Measurements from ENCODE around the gene NGF. TPM values are rescaled to one million over a fixed set of nuclear protein-coding genes. Genes with fewer than 3 reads are reported as not detected.

The NGF gene
- total RNA-seq, 1 donor from 2014 or later, result 1.1 TPM

DNA sequence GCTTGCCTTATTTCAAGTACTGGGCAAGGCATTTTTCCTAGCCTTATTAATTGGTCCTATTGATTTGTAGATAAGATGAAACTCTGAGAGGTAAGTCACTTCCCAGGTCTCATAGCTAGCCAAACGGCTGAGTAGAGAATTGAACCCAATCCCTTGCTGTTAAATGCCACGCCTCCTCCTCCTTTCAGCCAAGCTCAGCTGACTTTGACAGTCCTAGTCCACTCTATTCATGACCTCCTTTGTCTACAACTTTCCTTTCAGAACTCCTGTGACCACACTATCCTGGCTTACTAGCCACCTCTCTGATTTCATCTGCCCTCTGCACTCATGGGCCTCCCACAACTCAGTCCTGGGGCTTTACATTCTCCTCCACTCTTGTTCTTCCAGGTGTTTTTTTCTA is 3.9 kb upstream of the NGF start:
- H3K27me3 ChIP-seq (ENCODE audit: control insufficient read depth, insufficient read depth, low read length), result peaks cover 2% of the 10 kb centered on the region
- no peaks in the 10 kb centered on the region for H3K36me3 ChIP-seq (ENCODE audit: control insufficient read depth, insufficient read depth, low read length)
- no peak overlapping the region for H3K4me3 ChIP-seq (ENCODE audit: low read depth, low read length)
- DNase-seq (ENCODE audit: low read depth) (no peak), FAIRE-seq (peak; percentile 52)
- TF ChIP-seq, protein P1, sequence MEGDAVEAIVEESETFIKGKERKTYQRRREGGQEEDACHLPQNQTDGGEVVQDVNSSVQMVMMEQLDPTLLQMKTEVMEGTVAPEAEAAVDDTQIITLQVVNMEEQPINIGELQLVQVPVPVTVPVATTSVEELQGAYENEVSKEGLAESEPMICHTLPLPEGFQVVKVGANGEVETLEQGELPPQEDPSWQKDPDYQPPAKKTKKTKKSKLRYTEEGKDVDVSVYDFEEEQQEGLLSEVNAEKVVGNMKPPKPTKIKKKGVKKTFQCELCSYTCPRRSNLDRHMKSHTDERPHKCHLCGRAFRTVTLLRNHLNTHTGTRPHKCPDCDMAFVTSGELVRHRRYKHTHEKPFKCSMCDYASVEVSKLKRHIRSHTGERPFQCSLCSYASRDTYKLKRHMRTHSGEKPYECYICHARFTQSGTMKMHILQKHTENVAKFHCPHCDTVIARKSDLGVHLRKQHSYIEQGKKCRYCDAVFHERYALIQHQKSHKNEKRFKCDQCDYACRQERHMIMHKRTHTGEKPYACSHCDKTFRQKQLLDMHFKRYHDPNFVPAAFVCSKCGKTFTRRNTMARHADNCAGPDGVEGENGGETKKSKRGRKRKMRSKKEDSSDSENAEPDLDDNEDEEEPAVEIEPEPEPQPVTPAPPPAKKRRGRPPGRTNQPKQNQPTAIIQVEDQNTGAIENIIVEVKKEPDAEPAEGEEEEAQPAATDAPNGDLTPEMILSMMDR (IDR thresholded peaks at IDR 0.05; ENCODE audit: insufficient read depth, low read length, severe bottlenecking), result no peak

DNA sequence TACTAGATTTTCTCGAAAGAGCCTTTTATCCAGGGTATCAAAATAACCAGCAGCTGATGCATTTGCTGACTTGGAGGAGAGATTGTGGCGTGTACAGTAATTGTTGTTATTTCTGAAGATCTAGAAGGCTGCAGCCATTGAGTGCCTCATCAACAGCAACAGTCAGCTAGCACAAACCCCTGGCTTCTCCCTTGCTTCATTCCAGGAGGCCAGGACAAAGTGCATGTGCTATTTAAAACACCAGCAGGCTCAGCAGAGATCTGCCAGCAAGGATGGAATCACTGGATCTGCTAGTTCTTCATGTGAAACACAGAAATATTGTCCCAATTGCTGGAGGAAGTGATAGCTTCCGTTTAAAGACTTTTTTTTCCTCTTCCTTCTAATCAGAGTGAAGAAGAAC is 2.8 kb upstream of the NGF start:
- DNase-seq (ENCODE audit: low read depth) (no peak), FAIRE-seq (no peak)
- TF ChIP-seq, protein P1 (IDR thresholded peaks at IDR 0.05; ENCODE audit: insufficient read depth, low read length, severe bottlenecking), result no peak
- no peak overlapping the region for H3K4me3 ChIP-seq (ENCODE audit: low read depth, low read length)
- H3K36me3 ChIP-seq (ENCODE audit: control insufficient read depth, insufficient read depth, low read length), result no peaks in the 10 kb centered on the region
- H3K27me3 ChIP-seq (ENCODE audit: control insufficient read depth, insufficient read depth, low read length), result peaks cover 2% of the 10 kb centered on the region

DNA sequence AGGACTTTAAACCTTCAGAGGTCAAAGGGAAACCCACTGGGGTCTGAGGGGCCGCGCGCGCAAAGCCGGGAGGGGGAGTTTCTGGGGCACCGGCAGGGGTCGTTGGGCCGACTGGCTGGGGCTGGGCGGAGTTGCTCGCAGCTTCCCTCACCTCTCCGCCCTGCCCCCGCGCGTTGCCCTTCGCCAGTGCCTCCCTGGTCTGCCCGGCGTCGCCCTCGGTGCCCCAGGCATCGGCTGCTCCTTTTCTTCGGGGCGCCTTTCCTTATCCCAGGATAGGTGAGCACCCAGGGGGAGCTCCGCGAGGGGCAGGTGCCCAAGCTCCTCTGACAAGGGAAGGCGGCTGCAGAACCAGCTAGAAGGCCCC is 390 bp upstream of the NGF start:
- no peaks in the 10 kb centered on the region for H3K36me3 ChIP-seq (ENCODE audit: control insufficient read depth, insufficient read depth, low read length)
- no peak overlapping the region for H3K4me3 ChIP-seq (ENCODE audit: low read depth, low read length)
- FAIRE-seq (no peak), DNase-seq (ENCODE audit: low read depth) (no peak)
- H3K27me3 ChIP-seq (ENCODE audit: control insufficient read depth, insufficient read depth, low read length), result peaks cover 2% of the 10 kb centered on the region
- TF ChIP-seq, protein P1 (IDR thresholded peaks at IDR 0.05; ENCODE audit: insufficient read depth, low read length, severe bottlenecking), result no peak

DNA sequence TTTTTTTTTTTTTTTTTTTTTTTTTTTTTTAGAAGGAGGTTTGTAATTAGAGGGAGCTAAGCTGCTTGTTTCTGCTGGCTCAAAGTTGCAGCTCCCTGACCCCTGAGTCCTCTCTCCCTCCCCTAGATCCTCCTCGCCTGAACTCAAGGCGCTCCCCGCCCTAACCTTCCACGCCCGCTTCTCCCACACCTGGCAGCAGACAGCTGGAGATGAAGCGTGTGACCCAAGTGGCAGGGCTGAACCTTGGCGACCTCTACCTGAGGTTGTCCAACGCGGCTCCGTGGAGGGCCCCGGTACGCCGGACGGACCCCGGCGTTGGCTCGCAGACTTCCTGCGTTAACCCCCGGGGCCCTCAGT is 795 bp downstream of the NGF start:
- Histone ChIP-seq H3K4me3 (ENCODE audit: low read depth, low read length) (peak overlapping the region; percentile 38), H3K36me3 (ENCODE audit: control insufficient read depth, insufficient read depth, low read length) (no peaks in the 10 kb centered on the region), H3K27me3 (ENCODE audit: control insufficient read depth, insufficient read depth, low read length) (peaks cover 2% of the 10 kb centered on the region)
- no peak for DNase-seq (ENCODE audit: low read depth)
- TF ChIP-seq, protein P1 (IDR thresholded peaks at IDR 0.05; ENCODE audit: insufficient read depth, low read length, severe bottlenecking), result no peak
- no peak for FAIRE-seq

DNA sequence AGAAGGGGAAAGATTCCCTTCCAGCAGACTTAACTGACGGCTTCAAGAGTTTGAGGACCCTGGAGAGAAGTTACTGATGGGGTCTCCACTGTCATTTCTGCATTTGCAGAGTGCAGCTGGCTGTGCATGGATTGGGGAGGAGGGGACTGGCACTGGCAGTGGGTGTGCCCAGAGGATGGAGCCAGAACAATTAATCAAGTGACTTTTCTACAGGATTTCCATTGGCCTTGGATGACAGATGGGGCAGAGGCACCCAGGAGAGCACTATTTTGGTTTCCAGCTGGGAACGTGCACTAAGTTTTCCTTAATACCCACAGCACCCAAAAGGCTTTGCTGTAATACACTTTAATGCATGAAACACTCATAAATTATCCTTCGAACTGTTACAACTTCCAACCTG is 1.3 kb downstream of the NGF start:
- DNase-seq (ENCODE audit: low read depth) (no peak), FAIRE-seq (no peak)
- Histone ChIP-seq H3K36me3 (ENCODE audit: control insufficient read depth, insufficient read depth, low read length) (no peaks in the 10 kb centered on the region), H3K4me3 (ENCODE audit: low read depth, low read length) (no peak overlapping the region), H3K27me3 (ENCODE audit: control insufficient read depth, insufficient read depth, low read length) (peaks cover 2% of the 10 kb centered on the region)
- TF ChIP-seq, protein P1 (IDR thresholded peaks at IDR 0.05; ENCODE audit: insufficient read depth, low read length, severe bottlenecking), result no peak

DNA sequence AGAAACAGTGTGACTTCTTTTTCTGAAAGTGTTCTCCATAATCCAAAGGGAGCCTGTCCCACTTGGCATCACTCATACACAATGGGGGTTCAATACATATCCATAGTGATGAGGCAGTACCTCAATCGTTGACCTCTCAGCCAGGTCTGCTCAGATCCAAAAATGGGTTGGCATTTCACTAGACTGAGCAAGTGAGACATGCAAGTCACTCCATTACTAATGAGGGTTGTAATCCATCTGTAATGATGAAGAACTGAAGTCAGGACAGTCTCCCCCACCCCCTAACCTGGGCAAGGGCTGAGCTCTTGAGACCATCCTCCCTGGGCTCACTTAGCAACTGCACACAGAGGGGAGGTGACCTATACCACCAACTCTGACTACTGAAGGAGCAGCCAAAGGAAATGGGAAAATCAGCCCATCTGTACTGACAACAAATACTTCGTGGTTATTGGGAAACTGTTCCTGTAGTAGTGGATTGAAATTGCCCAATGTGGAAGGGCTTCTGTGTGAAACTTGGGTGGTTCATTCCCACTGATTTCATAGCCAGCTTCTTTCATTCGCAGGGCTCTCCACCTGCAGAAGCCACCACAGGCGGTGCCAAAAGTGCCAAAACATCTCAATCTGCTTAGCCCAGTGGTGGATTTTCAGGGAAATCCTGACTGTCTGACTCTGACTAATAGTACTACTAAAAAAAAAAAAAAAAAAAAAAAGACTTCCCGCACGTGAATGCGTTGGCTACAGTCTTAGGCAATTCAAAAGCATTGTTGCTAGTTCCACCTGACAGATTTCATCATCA is 5.0 kb downstream of the NGF start:
- Histone ChIP-seq H3K27me3 (ENCODE audit: control insufficient read depth, insufficient read depth, low read length) (no peaks in the 10 kb centered on the region), H3K4me3 (ENCODE audit: low read depth, low read length) (no peak overlapping the region), H3K36me3 (ENCODE audit: control insufficient read depth, insufficient read depth, low read length) (no peaks in the 10 kb centered on the region)
- DNase-seq (ENCODE audit: low read depth) (peak; percentile 93), FAIRE-seq (peak; percentile 93)
- TF ChIP-seq, protein P1 (IDR thresholded peaks at IDR 0.05; ENCODE audit: insufficient read depth, low read length, severe bottlenecking), result no peak
